Endothelial cell (in vitro differentiated cells): ENCODE results near the gene HNRNPA2B1. TPM values are rescaled to one million over a fixed set of nuclear protein-coding genes. Genes with fewer than 3 reads are reported as not detected.

Experiments
- DNase-seq: peaks from one replicate; pipeline ENCODE4 v3.0.0; 2021; ENCODE audit warnings: low spot score
- H3K27ac Mint-ChIP-seq: one replicate; pipeline ENCODE4 v1.8.0; 2021; ENCODE audit warnings: mixed read lengths, inconsistent platforms; ENCODE audit not compliant: unreplicated experiment
- H3K27me3 Mint-ChIP-seq: one replicate; pipeline ENCODE4 v1.8.0; 2021; ENCODE audit warnings: mild to moderate bottlenecking, moderate library complexity, mixed read lengths, inconsistent platforms; ENCODE audit not compliant: unreplicated experiment
- H3K36me3 Mint-ChIP-seq: one replicate; pipeline ENCODE4 v1.8.0; 2021; ENCODE audit warnings: mild to moderate bottlenecking, low read depth, mixed read lengths, inconsistent platforms; ENCODE audit not compliant: unreplicated experiment
- H3K4me1 Mint-ChIP-seq: one replicate; pipeline ENCODE4 v1.8.0; 2021; ENCODE audit warnings: mild to moderate bottlenecking, mixed read lengths, inconsistent platforms; ENCODE audit not compliant: unreplicated experiment
- H3K4me3 Mint-ChIP-seq: one replicate; pipeline ENCODE4 v1.8.0; 2021; ENCODE audit warnings: mild to moderate bottlenecking, mixed read lengths, inconsistent platforms; ENCODE audit not compliant: unreplicated experiment
- H3K9me3 Mint-ChIP-seq: one replicate; pipeline ENCODE4 v1.8.0; 2021; ENCODE audit warnings: mixed read lengths, inconsistent platforms; ENCODE audit not compliant: unreplicated experiment
- total RNA-seq: library from RNA; stranded (reverse); fragmentation: NEBNext Ultra II Directional; extraction: Animal tissue kit (Norgen Biotek cat#: 25700); gene quantifications from one replicate; pipeline ENCODE4 v1.2.1, GENCODE V29; 2021; ENCODE audit not compliant: unreplicated experiment
- TF ChIP-seq, protein P1 (sequence below): fragments of 200-600 bp; sonication (generic); IDR thresholded peaks from one replicate; pipeline ENCODE4 v1.5.0; 2021; ENCODE audit warnings: antibody characterized with exemption; ENCODE audit not compliant: unreplicated experiment

The HNRNPA2B1 gene
- total RNA-seq, 1 donor from 2014 or later: 623 TPM

DNA sequence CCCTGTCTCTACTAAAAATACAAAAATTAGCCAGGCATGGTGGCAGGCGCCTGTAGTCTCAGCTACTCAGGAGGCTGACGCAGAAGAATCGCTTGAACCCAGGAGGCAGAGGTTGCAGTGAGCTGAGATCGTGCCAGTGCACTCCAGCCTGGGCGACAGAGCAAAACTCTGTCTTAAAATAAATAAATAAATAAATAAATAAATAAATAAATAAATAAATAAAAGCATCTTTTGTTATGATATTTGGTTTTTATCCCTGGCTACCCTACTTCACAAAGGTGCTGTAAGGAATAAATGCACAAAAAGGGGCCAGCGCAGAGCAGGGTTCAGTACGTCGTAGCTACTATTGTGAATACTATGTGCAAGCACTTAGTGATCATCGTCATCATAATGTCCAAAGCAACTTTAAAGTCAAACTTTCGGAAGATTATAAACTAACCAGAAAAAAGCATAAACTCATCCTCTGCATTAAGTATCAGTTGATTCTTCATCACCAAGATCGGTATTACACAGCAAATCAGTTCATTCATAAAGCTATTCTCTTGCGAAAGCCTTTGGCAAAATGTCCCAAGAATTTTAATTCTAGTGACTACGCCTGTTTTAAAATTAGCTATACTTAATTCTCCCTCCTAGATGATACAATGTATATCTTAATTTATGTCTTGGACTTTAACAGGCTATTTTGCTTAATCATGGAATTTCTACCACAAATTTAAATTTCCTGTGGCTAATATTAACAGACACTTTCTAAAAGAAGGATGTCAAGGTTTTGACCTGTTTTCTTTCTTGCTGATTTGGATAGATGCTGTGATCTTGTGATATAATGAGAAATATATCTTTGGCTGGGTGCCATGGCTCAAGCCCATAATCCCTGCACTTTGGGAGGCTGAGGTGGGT is 56.1 kb downstream of the HNRNPA2B1 start:
- no peaks in the 10 kb centered on the region for H3K4me1 Mint-ChIP-seq
- H3K27ac Mint-ChIP-seq: no peak overlapping the region
- H3K9me3 Mint-ChIP-seq: no peaks in the 10 kb centered on the region
- DNase-seq: no peak
- TF ChIP-seq, protein P1, sequence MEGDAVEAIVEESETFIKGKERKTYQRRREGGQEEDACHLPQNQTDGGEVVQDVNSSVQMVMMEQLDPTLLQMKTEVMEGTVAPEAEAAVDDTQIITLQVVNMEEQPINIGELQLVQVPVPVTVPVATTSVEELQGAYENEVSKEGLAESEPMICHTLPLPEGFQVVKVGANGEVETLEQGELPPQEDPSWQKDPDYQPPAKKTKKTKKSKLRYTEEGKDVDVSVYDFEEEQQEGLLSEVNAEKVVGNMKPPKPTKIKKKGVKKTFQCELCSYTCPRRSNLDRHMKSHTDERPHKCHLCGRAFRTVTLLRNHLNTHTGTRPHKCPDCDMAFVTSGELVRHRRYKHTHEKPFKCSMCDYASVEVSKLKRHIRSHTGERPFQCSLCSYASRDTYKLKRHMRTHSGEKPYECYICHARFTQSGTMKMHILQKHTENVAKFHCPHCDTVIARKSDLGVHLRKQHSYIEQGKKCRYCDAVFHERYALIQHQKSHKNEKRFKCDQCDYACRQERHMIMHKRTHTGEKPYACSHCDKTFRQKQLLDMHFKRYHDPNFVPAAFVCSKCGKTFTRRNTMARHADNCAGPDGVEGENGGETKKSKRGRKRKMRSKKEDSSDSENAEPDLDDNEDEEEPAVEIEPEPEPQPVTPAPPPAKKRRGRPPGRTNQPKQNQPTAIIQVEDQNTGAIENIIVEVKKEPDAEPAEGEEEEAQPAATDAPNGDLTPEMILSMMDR: no peak
- peaks cover 4% of the 10 kb centered on the region for H3K36me3 Mint-ChIP-seq
- no peak overlapping the region for H3K4me3 Mint-ChIP-seq
- peaks cover 2% of the 10 kb centered on the region for H3K27me3 Mint-ChIP-seq

DNA sequence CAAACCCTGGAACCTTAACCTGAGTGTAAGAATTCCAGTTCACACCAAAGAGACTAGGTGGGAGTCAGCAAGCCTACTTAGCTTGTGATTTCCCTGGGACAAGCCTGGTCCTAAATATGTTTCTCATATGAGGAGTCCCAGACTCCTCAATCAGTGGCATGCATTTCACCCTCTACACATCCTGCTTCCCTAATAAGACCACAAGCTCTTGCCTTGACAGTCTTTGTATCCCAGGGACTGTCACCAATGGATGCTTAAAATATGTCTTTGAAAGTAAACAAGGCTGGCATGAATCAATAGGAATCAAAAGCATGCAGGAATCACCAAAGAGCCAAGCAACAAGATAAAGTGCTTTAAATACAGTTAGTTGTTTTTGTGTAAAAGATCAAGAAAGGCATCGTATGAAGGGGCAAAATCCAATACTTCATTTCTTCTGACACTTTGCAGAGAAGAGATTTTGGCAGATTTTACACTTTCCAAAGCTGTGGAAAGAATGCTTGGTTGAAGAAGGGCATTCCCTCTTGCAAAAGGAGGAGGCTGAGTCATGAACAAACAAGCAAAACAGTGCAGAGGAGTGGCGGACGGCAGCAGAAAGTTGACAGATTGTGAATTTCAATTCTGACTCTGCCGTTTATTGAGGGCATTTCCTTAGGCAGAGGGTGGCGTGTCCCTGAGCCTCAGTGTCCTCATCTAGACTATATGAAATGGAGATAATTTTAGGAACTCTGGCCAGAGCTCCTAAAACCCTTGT is 57.1 kb downstream of the HNRNPA2B1 start:
- TF ChIP-seq, protein P1: no peak
- Mint-ChIP-seq H3K27me3 (peaks cover 2% of the 10 kb centered on the region), H3K4me1 (no peaks in the 10 kb centered on the region), H3K9me3 (no peaks in the 10 kb centered on the region), H3K27ac (no peak overlapping the region), H3K36me3 (peaks cover 4% of the 10 kb centered on the region), H3K4me3 (no peak overlapping the region)
- no peak for DNase-seq

DNA sequence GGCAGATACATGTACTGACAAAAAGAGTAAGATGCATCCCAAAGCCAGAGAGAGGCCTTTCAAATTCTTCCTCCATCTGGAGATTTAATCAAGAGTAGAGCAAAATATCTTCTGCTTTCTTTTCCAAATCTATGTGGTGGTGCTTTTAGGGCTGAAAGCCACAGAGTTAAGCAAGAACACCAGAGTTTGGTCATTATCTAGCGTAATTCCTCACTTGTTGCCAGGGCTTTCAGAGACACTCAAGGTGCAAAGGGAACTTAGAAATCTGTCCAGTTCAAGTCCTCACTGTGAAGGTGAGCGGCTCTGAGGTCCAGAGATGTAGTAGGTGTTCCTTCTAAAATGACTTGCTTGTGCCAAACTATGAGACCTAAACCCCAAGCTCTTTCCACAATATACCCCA is 59.5 kb downstream of the HNRNPA2B1 start:
- TF ChIP-seq, protein P1: no peak
- no peak for DNase-seq
- H3K4me1 Mint-ChIP-seq: no peaks in the 10 kb centered on the region
- H3K36me3 Mint-ChIP-seq: peaks cover 3% of the 10 kb centered on the region
- peaks cover 1% of the 10 kb centered on the region for H3K27me3 Mint-ChIP-seq
- no peak overlapping the region for H3K4me3 Mint-ChIP-seq
- no peak overlapping the region for H3K27ac Mint-ChIP-seq
- no peaks in the 10 kb centered on the region for H3K9me3 Mint-ChIP-seq

DNA sequence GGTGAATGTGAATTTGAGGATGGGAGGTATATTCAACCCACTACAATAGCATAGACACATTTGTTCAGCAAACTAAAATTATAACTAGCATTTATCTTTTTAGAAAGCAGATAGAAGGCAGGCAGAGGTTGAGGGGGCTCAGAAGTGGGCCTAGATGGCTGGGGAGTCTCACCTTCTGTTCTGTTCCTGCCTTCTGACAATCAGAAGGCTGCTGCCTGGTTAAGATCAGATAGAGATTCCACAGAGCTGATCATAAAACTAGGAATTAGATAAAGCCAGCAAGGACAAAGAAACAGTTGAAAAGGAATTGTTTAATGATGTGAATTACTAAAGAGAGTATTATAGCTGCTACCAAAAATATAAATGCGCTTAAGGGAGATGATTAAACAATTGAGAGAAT is 60.2 kb downstream of the HNRNPA2B1 start:
- DNase-seq: no peak
- Mint-ChIP-seq H3K4me3 (no peak overlapping the region), H3K36me3 (no peaks in the 10 kb centered on the region), H3K27ac (no peak overlapping the region), H3K27me3 (peaks cover 1% of the 10 kb centered on the region), H3K4me1 (no peaks in the 10 kb centered on the region), H3K9me3 (no peaks in the 10 kb centered on the region)
- TF ChIP-seq, protein P1: no peak

Other genes with a start within 250 kb of the HNRNPA2B1 start
- 2.8 TPM for gene NFE2L3, start 48.5 kb downstream of the HNRNPA2B1 start, total RNA-seq
- gene CBX3, start 999 bp upstream of the HNRNPA2B1 start, total RNA-seq: 146 TPM
- 13.8 TPM for gene SNX10, start 91.1 kb upstream of the HNRNPA2B1 start, total RNA-seq